ENCODE results near the gene VWA3B.

VWA3B gene

DNA sequence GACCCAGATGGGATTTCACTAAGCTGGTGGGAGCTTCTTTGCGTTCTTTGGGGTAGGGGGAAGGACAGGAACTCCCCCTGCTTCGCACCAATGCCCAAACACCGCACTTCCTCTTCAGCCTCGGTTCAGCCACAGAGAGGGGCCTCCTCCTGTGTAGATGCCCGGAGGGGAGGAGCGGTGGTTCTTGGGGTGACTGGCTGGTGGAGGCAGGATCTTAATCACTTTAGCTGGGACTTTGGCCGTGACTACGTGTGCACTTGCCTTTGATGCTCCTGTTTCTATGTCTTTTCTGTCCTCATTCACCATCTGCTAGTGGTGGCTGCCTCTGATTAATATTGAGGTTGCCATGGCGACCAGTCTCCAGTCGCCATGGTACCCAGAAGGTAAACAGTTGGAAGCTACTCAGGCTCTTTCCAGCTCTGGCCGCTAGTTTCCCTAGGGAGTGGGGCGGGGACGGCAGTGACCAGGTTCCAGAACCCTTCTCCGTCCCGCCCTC, 261.1 kb downstream of the VWA3B start:
- peak in 1 of 2 experiments; percentile 3 for DNase-seq

DNA sequence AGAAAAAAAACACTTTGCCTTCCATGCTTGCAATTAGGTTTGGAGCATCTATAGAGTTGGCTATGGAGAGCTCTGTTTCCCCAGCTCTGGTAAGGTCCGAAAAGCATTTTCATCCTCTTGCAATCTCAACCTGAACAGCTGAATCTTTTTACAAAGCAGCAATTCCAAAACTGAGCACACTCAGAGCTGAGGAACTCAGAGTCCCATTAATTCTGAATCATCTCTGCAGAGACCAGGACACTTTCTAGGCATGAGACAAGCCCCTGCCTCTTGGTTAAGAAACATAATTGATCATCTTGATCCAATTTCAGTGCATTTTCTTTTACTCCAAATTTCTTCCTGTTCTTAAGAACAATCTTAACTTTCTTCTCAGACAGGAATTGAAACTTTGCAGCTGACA, 263.4 kb downstream of the VWA3B start:
- DNase-seq: no peak

DNA sequence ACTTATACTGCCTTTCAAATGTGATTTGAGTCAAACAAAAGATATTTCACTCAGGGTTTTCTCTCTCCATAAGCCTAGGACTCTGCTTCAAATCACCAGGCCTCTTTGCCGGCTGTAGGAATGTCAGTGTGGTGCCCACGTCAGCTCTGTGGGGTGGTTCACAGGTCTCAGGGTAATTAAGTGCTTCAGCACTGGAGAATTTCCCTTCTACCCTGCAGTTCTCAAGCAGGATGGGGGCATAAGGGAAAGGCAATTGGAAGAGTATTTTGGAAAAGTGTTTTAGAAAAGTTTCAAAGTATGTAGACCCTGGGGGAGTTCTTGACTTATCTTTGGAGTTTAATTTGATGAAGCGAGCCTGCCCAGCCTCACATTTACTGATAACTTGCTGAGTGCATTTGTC, 268.9 kb downstream of the VWA3B start:
- no peak for DNase-seq

DNA sequence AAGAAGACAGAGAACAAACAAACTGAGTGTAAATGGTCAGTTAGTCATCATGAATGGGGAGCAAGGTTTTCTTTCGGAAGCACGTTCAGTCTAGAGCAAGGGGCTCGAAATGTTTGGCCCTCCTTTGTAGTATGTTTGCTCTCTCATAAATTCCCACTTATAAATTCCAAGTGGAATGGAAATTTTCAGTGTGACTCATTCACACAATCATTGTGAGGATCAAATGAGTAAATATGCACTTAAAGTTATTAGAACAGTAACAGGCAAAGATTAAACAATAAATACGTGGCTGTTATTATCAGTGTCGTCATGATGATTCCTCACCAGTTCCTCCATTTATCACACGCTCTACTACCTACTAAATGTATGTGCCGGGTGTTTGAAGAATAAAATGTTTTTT, 269.8 kb downstream of the VWA3B start:
- DNase-seq: peak in 1 of 2 experiments; percentile 17

DNA sequence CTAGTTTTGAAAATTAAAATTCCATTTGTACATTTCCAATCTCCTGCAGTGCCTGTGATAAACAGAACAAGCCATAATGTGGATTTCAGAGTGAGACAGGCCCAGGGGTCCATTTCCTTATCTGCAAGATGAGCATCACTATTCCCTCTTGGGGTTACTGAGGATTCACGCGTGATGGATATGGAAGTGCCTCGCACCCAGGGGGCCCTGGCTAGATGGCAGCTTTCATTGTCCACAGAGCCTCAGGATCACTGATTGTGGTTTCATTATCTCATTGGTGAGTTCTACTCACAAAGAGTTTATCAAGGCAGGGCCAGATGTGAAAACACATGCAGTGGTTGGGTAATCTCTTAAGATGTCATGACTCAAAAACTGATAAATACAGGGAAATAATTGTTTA, 270.9 kb downstream of the VWA3B start:
- no peak for DNase-seq

DNA sequence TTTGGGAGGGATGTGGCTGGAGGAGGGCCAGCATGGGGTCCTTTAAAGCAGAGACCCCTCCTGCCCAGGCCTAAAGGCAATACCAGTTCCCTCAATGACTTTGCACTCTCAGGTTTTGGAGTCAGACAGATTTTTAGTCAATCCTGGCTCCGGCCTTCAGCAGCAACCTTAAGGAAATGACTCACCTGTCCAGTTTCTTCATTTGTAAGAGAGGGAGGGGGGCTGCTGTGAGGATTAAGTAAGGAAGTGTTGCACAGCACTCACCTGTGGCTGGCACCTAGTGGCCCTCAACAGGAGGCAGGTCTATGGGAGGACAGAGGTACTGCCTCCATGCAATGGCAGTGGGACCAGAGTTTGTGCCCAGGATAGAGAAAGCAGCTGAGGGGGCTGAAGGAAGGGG, 273.0 kb downstream of the VWA3B start:
- DNase-seq: no peak

All from SHP77 (cell line).